AG08395 (cell line): ENCODE measurements around the gene B4GALT3.

ENCODE experiments used
- DNase-seq: peaks from one replicate; pipeline ENCODE4 v3.0.0; 2012; ENCODE audit warnings: mixed read lengths, low spot score

Gene B4GALT3

GRCh38 chr1:161206411-161207140 lies 29.3 kb upstream of the B4GALT3 start:
- no peak for DNase-seq

- DNase-seq: peak; percentile 92
Measured at GRCh38 chr1:161201836-161202712, 24.8 kb upstream of the B4GALT3 start, which contains the start of gene NDUFS2. TSS of gene NDUFS2 (plus strand) at chr1:161202367. CDS start at chr1:161202386, 19 bp downstream.

- peak; percentile 46 for DNase-seq
Measured at GRCh38 chr1:161200992-161201835, 23.9 kb upstream of the B4GALT3 start.

- DNase-seq: no peak
Measured at GRCh38 chr1:161200421-161200991, 23.2 kb upstream of the B4GALT3 start.

- DNase-seq: no peak
Measured at GRCh38 chr1:161199506-161200139, 22.3 kb upstream of the B4GALT3 start.

- peak; percentile 84 for DNase-seq
Measured at GRCh38 chr1:161198897-161199431, 21.7 kb upstream of the B4GALT3 start, which contains the start of gene ADAMTS4. TSS of gene ADAMTS4 (minus strand) at chr1:161199054. CDS start at chr1:161198627, 427 bp downstream.

- DNase-seq: peak; percentile 27
Measured at GRCh38 chr1:161198194-161198896, 21.0 kb upstream of the B4GALT3 start.

GRCh38 chr1:161197560-161198193 lies 20.4 kb upstream of the B4GALT3 start:
- no peak for DNase-seq

GRCh38 chr1:161196521-161197451 lies 19.5 kb upstream of the B4GALT3 start:
- peak; percentile 85 for DNase-seq

- DNase-seq: no peak
Measured at GRCh38 chr1:161196111-161196510, 18.8 kb upstream of the B4GALT3 start.

GRCh38 chr1:161195171-161195570 lies 17.9 kb upstream of the B4GALT3 start:
- no peak for DNase-seq

GRCh38 chr1:161193561-161194235 lies 16.4 kb upstream of the B4GALT3 start:
- no peak for DNase-seq

GRCh38 chr1:161192476-161193465 lies 15.5 kb upstream of the B4GALT3 start:
- peak; percentile 82 for DNase-seq

GRCh38 chr1:161191971-161192370 lies 14.7 kb upstream of the B4GALT3 start:
- no peak for DNase-seq

- DNase-seq: no peak
Measured at GRCh38 chr1:161190962-161191521, 13.7 kb upstream of the B4GALT3 start.

GRCh38 chr1:161189036-161189435 lies 11.7 kb upstream of the B4GALT3 start:
- DNase-seq: no peak
